H9 (cell line): Measurements from ENCODE around the gene ZNF683. TPM values are rescaled to one million over a fixed set of nuclear protein-coding genes. Genes with fewer than 3 reads are reported as not detected.

Experiments
- DNase-seq: peaks from one replicate; pipeline ENCODE4 v3.0.0-alpha.2; 2017
- H2AFZ ChIP-seq: one replicate; pipeline ENCODE4 v1.6.1; 2013; ENCODE audit warnings: mild to moderate bottlenecking, low read length, control low read depth, moderate library complexity
- H2AK5ac ChIP-seq: 2 replicates; pipeline ENCODE4 v1.6.1; 2013; ENCODE audit warnings: low read length, control low read depth, mixed read lengths; ENCODE audit not compliant: insufficient read length
- H2BK120ac ChIP-seq: one replicate; pipeline ENCODE4 v1.6.1; 2013; ENCODE audit warnings: low read depth, mild to moderate bottlenecking, low read length, control low read depth, inconsistent platforms; ENCODE audit not compliant: poor library complexity, severe bottlenecking
- H2BK12ac ChIP-seq: 2 replicates; pipeline ENCODE4 v1.6.1; 2013; ENCODE audit warnings: low read length, control low read depth, mixed read lengths, low read depth; ENCODE audit not compliant: insufficient read length
- H2BK15ac ChIP-seq: 2 replicates; pipeline ENCODE4 v1.6.1; 2013; ENCODE audit warnings: low read depth, low read length, control low read depth
- H2BK20ac ChIP-seq: one replicate; pipeline ENCODE4 v1.6.1; 2013; ENCODE audit warnings: low read depth, mild to moderate bottlenecking, low read length, control low read depth, inconsistent platforms; ENCODE audit not compliant: poor library complexity, severe bottlenecking
- H2BK5ac ChIP-seq: 2 replicates; pipeline ENCODE4 v1.6.1; 2013; ENCODE audit warnings: low read length, control low read depth, mixed read lengths; ENCODE audit not compliant: insufficient read length
- H3K14ac ChIP-seq: 2 replicates; pipeline ENCODE4 v1.6.1; 2013; ENCODE audit warnings: low read length, control low read depth; ENCODE audit not compliant: insufficient read depth
- H3K18ac ChIP-seq: 2 replicates; pipeline ENCODE4 v1.6.1; 2013; ENCODE audit warnings: low read depth, mild to moderate bottlenecking, mixed read lengths, low read length, control low read depth; ENCODE audit not compliant: insufficient read length
- H3K23ac ChIP-seq: 2 replicates; pipeline ENCODE4 v1.6.1; 2013; ENCODE audit warnings: low read length, control low read depth, mixed read lengths, low read depth; ENCODE audit not compliant: insufficient read length
- H3K23me2 ChIP-seq: 2 replicates; pipeline ENCODE4 v1.6.1; 2013; ENCODE audit warnings: low read depth, mild to moderate bottlenecking, mixed read lengths, low read length, control low read depth; ENCODE audit not compliant: insufficient read length, poor library complexity, severe bottlenecking
- H3K27ac ChIP-seq: 2 replicates; pipeline ENCODE4 v1.5.1; 2013; ENCODE audit warnings: low read length, control low read depth, mixed read lengths, low read depth; ENCODE audit not compliant: insufficient read length
- H3K27me3 ChIP-seq: 2 replicates; pipeline ENCODE4 v1.6.1; 2013; ENCODE audit warnings: low read length, control low read depth, inconsistent platforms; ENCODE audit not compliant: insufficient read depth
- H3K4ac ChIP-seq: 2 replicates; pipeline ENCODE4 v1.6.1; 2013; ENCODE audit warnings: low read depth, mild to moderate bottlenecking, control low read depth, inconsistent platforms, low read length, moderate library complexity
- H3K4me1 ChIP-seq: 2 replicates; pipeline ENCODE4 v1.6.1; 2013; ENCODE audit warnings: low read length, control low read depth, inconsistent platforms; ENCODE audit not compliant: insufficient read depth
- H3K4me2 ChIP-seq: 2 replicates; pipeline ENCODE4 v1.6.1; 2013; ENCODE audit warnings: low read length, control low read depth, mixed read lengths; ENCODE audit not compliant: insufficient read length, insufficient read depth
- H3K56ac ChIP-seq: 2 replicates; pipeline ENCODE4 v1.6.1; 2013; ENCODE audit warnings: low read depth, mild to moderate bottlenecking, mixed read lengths, low read length, control low read depth; ENCODE audit not compliant: insufficient read length
- H3K79me1 ChIP-seq: 2 replicates; pipeline ENCODE4 v1.6.1; 2013; ENCODE audit warnings: low read depth, mild to moderate bottlenecking, moderate library complexity, low read length, control low read depth, inconsistent platforms; ENCODE audit not compliant: insufficient read depth, poor library complexity, severe bottlenecking
- H3K79me2 ChIP-seq: 2 replicates; pipeline ENCODE4 v1.6.1; 2013; ENCODE audit warnings: low read length, control low read depth, inconsistent platforms; ENCODE audit not compliant: insufficient read depth
- H3K9ac ChIP-seq: 2 replicates; pipeline ENCODE4 v1.6.1; 2013; ENCODE audit warnings: low read length, control low read depth, mixed read lengths; ENCODE audit not compliant: insufficient read length; ENCODE audit errors: extremely low read depth
- H3K9me3 ChIP-seq: one replicate; pipeline ENCODE4 v1.6.1; 2013; ENCODE audit warnings: low read depth, low read length, inconsistent platforms; ENCODE audit not compliant: control insufficient read depth
- H3T11ph ChIP-seq: one replicate; pipeline ENCODE4 v1.6.1; 2013; ENCODE audit warnings: mild to moderate bottlenecking, low read length, control low read depth, inconsistent platforms
- H4K20me1 ChIP-seq: one replicate; pipeline ENCODE4 v1.6.1; 2013; ENCODE audit not compliant: control insufficient read depth, insufficient read length, insufficient read depth
- H4K5ac ChIP-seq: 2 replicates; pipeline ENCODE4 v1.6.1; 2013; ENCODE audit warnings: low read depth, mild to moderate bottlenecking, mixed read lengths, low read length, control low read depth; ENCODE audit not compliant: insufficient read length
- H4K8ac ChIP-seq: replicated peaks from 2 replicates; pipeline ENCODE4 v1.6.1; 2013; ENCODE audit warnings: low read length, control low read depth, mixed read lengths, low read depth; ENCODE audit not compliant: insufficient read length
- H4K91ac ChIP-seq: 2 replicates; pipeline ENCODE4 v1.6.1; 2013; ENCODE audit warnings: low read depth, mild to moderate bottlenecking, moderate library complexity, mixed read lengths, low read length, control low read depth; ENCODE audit not compliant: insufficient read length
- H3K27ac Mint-ChIP-seq, 3 experiments: 2 replicates in 2 of 3; 3 replicates in 1 of 3; pipeline ENCODE4 v1.8.0; 2020 to 2021; ENCODE audit warnings: mixed read lengths in 3 of 3, mild to moderate bottlenecking in 1 of 3, moderate library complexity in 1 of 3
- H3K27me3 Mint-ChIP-seq: 2 replicates; pipeline ENCODE4 v1.8.0; 2021; ENCODE audit warnings: low read depth, mild to moderate bottlenecking, moderate library complexity, mixed read lengths
- H3K36me3 Mint-ChIP-seq, 3 experiments: 2 replicates in 2 of 3; 3 replicates in 1 of 3; pipeline ENCODE4 v1.8.0; 2020 to 2021; ENCODE audit warnings: low read depth in 3 of 3, mixed read lengths in 3 of 3; ENCODE audit not compliant: insufficient read depth in 1 of 3
- H3K4me1 Mint-ChIP-seq, 2 experiments: 2 replicates each; pipeline ENCODE4 v1.8.0; 2020; ENCODE audit warnings: mixed read lengths in 2 of 2
- H3K4me3 Mint-ChIP-seq, 2 experiments: 2 replicates in 1 of 2; 3 replicates in 1 of 2; pipeline ENCODE4 v1.8.0; 2020 to 2021; ENCODE audit warnings: mild to moderate bottlenecking in 2 of 2, mixed read lengths in 2 of 2, moderate library complexity in 1 of 2
- H3K9me3 Mint-ChIP-seq, 2 experiments: 2 replicates in 1 of 2; 3 replicates in 1 of 2; pipeline ENCODE4 v1.8.0; 2020; ENCODE audit warnings: mild to moderate bottlenecking in 2 of 2, mixed read lengths in 2 of 2, moderate library complexity in 1 of 2
- WGBS: extraction: QIAGEN DNeasy Blood & Tissue Kit; methylation state at CpG from one replicate; pipeline ENCODE4 v1.1.7; 2013; ENCODE audit warnings: missing lambda C conversion rate, low lambda C conversion rate, mixed read lengths; ENCODE audit not compliant: insufficient read length; ENCODE audit errors: extremely low coverage; 5-methylcytosine and 5-hydroxymethylcytosine counted together
- total RNA-seq: library from RNA; stranded (reverse); gene quantifications from 2 replicates; pipeline ENCODE4 v1.2.1, GENCODE V29; 2021
- TF ChIP-seq, protein P1 (sequence below): fragments of 200-600 bp; sonication (generic); conservative IDR thresholded peaks from 3 replicates; pipeline ENCODE4 v1.8.0; 2021; ENCODE audit warnings: antibody characterized with exemption, mild to moderate bottlenecking

The ZNF683 gene
- total RNA-seq, 1 experiment from 2014 or later, result not detected

DNA sequence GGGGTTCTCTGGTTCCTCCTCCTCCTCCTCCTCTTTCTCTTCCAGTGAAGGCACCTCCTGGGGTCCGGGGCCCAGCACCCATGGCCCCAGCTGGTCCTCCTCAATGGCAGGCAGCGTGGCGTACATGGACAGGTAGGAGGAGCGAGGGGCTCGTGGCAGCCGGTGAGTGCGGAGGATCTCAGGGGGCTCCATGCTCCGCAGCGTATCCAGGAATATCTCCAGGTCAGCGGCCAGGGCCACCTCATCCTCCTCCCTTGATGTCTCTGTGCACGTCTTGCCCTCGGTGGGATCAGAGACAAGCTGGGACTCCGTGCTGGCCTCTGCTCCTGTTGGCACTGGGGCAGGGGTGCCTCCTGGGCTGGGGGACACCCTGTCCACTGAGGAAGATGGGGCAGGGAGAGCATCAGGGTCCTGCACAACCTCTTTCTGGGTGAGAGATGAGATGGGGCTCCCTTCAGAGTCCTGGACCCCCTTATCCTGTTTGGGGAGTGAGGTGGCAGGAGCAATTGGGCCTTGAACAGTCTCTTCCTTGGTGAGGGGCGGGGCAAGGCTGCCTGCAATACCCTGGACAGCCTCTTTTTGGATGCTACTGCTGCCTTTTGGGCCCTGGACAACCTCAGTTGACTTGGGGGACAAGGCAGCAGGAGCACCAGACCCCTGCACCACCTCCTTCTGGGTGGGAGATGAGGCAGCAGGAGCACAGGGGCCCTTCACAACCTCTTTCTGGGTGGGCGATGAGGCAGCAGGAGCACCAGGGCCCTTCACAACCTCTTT lies 28.2 kb downstream of the ZNF683 start:
- no peak overlapping the region for H2AFZ ChIP-seq
- H3K4me1 Mint-ChIP-seq, result peaks cover 3 to 4% of the 10 kb centered on the region in 2 experiments; a peak in 2 of 4 replicates

More for the DNA sequence above, 28.2 kb downstream of the ZNF683 start:
- Mint-ChIP-seq H3K4me3 (no peak overlapping the region; a peak in 1 of 5 replicates), H3K27ac (peak overlapping the region in 1 of 3 experiments; percentile 67; a peak in 1 of 7 replicates), H3K36me3 (no peaks in the 10 kb centered on the region; a peak in 2 of 7 replicates), H3K9me3 (no peaks in the 10 kb centered on the region), H3K27me3 (peaks cover 5% of the 10 kb centered on the region)
- H4K5ac ChIP-seq, result no peak overlapping the region
- no peak for DNase-seq
- H3K4me1 ChIP-seq, result no peaks in the 10 kb centered on the region
- no peak overlapping the region for H3K18ac ChIP-seq
- no peaks in the 10 kb centered on the region for H3K27me3 ChIP-seq
- H3K23me2 ChIP-seq, result no peaks in the 10 kb centered on the region
- no peak overlapping the region for H3T11ph ChIP-seq
- no peak overlapping the region for H2AK5ac ChIP-seq
- no peak overlapping the region for H2BK5ac ChIP-seq
- no peak overlapping the region for H3K23ac ChIP-seq
- no peaks in the 10 kb centered on the region for H3K9me3 ChIP-seq
- no peak overlapping the region for H3K4ac ChIP-seq
- no peak overlapping the region for H3K56ac ChIP-seq
- TF ChIP-seq, protein P1, sequence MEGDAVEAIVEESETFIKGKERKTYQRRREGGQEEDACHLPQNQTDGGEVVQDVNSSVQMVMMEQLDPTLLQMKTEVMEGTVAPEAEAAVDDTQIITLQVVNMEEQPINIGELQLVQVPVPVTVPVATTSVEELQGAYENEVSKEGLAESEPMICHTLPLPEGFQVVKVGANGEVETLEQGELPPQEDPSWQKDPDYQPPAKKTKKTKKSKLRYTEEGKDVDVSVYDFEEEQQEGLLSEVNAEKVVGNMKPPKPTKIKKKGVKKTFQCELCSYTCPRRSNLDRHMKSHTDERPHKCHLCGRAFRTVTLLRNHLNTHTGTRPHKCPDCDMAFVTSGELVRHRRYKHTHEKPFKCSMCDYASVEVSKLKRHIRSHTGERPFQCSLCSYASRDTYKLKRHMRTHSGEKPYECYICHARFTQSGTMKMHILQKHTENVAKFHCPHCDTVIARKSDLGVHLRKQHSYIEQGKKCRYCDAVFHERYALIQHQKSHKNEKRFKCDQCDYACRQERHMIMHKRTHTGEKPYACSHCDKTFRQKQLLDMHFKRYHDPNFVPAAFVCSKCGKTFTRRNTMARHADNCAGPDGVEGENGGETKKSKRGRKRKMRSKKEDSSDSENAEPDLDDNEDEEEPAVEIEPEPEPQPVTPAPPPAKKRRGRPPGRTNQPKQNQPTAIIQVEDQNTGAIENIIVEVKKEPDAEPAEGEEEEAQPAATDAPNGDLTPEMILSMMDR, result no peak
- WGBS, result no CpG with 5 or more reads among the region's 15 CpGs
- H2BK15ac ChIP-seq, result no peak overlapping the region
- H4K8ac ChIP-seq, result no peak overlapping the region
- H3K9ac ChIP-seq, result no peak overlapping the region
- H3K79me2 ChIP-seq, result no peaks in the 10 kb centered on the region
- H3K27ac ChIP-seq, result no peak overlapping the region
- H3K79me1 ChIP-seq, result no peaks in the 10 kb centered on the region
- no peak overlapping the region for H2BK20ac ChIP-seq
- H3K4me2 ChIP-seq, result no peak overlapping the region
- no peak overlapping the region for H4K91ac ChIP-seq
- H2BK120ac ChIP-seq, result no peak overlapping the region
- no peaks in the 10 kb centered on the region for H4K20me1 ChIP-seq
- H2BK12ac ChIP-seq, result no peak overlapping the region
- H3K14ac ChIP-seq, result no peak overlapping the region
